Lower leg skin (tissue), 3 donors: ENCODE measurements around the gene FAM3D.

Experiments used
- CTCF ChIP-seq, 3 donors: fragments of 450-650 bp; IDR thresholded peaks; one replicate each; pipeline ENCODE4 v1.5.1; 2016; ENCODE audit warnings: antibody characterized with exemption in 3 of 3, mild to moderate bottlenecking in 3 of 3, moderate library complexity in 2 of 3
- POLR2A ChIP-seq, 2 donors: fragments of 450-650 bp; IDR thresholded peaks; one replicate each; pipeline ENCODE4 v1.6.1; 2016 to 2017; ENCODE audit warnings: antibody characterized with exemption in 2 of 2, mild to moderate bottlenecking in 1 of 2, moderate library complexity in 1 of 2

GRCh38 chr3:58631742-58632141 lies 34.8 kb downstream of the FAM3D start:
- no peak for TF ChIP-seq CTCF (IDR thresholded peaks at IDR 0.05)
- no peak for TF ChIP-seq POLR2A (IDR thresholded peaks at IDR 0.05)
